Skeletal muscle cell (primary cell): ENCODE measurements around the gene MRPS10.

Experiments
- DNase-seq: peaks from one replicate; pipeline ENCODE4 v3.0.0-alpha.2; 2010; ENCODE audit warnings: low read depth
- H3K4me3 ChIP-seq: 2 replicates; pipeline ENCODE4 v1.5.1; 2011; ENCODE audit warnings: low read depth, mild to moderate bottlenecking, control low read depth, low read length, moderate library complexity

Gene MRPS10

GRCh38 chr6:42158011-42158410, 59.6 kb downstream of the MRPS10 start:
- no peak for DNase-seq
- H3K4me3 ChIP-seq, result no peak overlapping the region
